Measurements from ENCODE around the gene ABHD12. TPM values are rescaled to one million over a fixed set of nuclear protein-coding genes. Genes with fewer than 3 reads are reported as not detected.

Gene ABHD12
- total RNA-seq, 1 donor from 2014 or later = 42.9 TPM

DNA sequence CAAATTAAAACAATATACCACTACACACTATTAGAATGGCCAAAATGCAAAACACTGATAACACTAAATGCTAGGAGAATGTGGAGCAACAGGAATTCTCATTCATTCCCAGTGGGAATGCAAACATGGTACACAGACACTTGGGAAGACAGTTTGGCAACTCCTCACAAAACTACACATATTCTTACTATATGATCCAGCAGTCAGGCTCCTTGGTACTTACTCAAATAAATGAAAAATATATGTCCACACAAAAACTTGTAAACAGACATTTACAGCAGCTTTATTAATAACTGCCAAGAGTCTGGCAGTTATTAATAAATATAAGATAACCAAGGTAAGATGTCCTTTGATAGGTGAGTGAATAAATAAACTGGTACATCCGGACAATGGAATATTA lies 44.9 kb downstream of the ABHD12 start:
- H3K9me3 Mint-ChIP-seq (ENCODE audit: unreplicated experiment) = no peaks in the 10 kb centered on the region
- H3K27ac Mint-ChIP-seq (ENCODE audit: unreplicated experiment) = no peak overlapping the region
- no peak overlapping the region for H3K4me3 Mint-ChIP-seq (ENCODE audit: unreplicated experiment)
- H3K4me1 Mint-ChIP-seq (ENCODE audit: unreplicated experiment) = no peaks in the 10 kb centered on the region
- DNase-seq (ENCODE audit: extremely low spot score, unreplicated experiment) = no peak
- H3K27me3 Mint-ChIP-seq (ENCODE audit: unreplicated experiment) = no peaks in the 10 kb centered on the region
- no peaks in the 10 kb centered on the region for H3K36me3 Mint-ChIP-seq (ENCODE audit: unreplicated experiment)
- TF ChIP-seq, protein P1, sequence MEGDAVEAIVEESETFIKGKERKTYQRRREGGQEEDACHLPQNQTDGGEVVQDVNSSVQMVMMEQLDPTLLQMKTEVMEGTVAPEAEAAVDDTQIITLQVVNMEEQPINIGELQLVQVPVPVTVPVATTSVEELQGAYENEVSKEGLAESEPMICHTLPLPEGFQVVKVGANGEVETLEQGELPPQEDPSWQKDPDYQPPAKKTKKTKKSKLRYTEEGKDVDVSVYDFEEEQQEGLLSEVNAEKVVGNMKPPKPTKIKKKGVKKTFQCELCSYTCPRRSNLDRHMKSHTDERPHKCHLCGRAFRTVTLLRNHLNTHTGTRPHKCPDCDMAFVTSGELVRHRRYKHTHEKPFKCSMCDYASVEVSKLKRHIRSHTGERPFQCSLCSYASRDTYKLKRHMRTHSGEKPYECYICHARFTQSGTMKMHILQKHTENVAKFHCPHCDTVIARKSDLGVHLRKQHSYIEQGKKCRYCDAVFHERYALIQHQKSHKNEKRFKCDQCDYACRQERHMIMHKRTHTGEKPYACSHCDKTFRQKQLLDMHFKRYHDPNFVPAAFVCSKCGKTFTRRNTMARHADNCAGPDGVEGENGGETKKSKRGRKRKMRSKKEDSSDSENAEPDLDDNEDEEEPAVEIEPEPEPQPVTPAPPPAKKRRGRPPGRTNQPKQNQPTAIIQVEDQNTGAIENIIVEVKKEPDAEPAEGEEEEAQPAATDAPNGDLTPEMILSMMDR (IDR thresholded peaks at IDR 0.05) = no peak

DNA sequence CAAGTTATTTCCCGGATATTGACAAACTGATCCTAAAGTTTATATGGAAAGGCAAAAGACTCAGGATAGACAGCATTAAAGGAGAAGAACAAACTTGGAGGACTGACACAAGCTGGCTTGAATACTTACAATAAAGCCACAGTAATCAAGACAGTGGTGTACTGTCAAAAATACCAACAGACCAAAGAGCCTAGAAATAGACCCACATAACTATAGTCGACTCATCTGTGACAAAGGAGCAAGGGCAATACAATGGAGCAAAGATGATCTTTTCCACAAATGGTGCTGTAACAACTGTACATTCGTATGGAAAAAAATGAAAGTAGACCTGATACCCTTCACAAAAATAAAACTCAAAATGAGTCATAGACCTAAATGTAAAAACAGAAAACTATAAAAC lies 46.0 kb downstream of the ABHD12 start:
- Mint-ChIP-seq H3K4me3 (ENCODE audit: unreplicated experiment) (no peak overlapping the region), H3K27me3 (ENCODE audit: unreplicated experiment) (no peaks in the 10 kb centered on the region), H3K36me3 (ENCODE audit: unreplicated experiment) (no peaks in the 10 kb centered on the region), H3K4me1 (ENCODE audit: unreplicated experiment) (no peaks in the 10 kb centered on the region), H3K27ac (ENCODE audit: unreplicated experiment) (no peak overlapping the region), H3K9me3 (ENCODE audit: unreplicated experiment) (no peaks in the 10 kb centered on the region)
- DNase-seq (ENCODE audit: extremely low spot score, unreplicated experiment) = no peak
- TF ChIP-seq, protein P1 (IDR thresholded peaks at IDR 0.05) = no peak

DNA sequence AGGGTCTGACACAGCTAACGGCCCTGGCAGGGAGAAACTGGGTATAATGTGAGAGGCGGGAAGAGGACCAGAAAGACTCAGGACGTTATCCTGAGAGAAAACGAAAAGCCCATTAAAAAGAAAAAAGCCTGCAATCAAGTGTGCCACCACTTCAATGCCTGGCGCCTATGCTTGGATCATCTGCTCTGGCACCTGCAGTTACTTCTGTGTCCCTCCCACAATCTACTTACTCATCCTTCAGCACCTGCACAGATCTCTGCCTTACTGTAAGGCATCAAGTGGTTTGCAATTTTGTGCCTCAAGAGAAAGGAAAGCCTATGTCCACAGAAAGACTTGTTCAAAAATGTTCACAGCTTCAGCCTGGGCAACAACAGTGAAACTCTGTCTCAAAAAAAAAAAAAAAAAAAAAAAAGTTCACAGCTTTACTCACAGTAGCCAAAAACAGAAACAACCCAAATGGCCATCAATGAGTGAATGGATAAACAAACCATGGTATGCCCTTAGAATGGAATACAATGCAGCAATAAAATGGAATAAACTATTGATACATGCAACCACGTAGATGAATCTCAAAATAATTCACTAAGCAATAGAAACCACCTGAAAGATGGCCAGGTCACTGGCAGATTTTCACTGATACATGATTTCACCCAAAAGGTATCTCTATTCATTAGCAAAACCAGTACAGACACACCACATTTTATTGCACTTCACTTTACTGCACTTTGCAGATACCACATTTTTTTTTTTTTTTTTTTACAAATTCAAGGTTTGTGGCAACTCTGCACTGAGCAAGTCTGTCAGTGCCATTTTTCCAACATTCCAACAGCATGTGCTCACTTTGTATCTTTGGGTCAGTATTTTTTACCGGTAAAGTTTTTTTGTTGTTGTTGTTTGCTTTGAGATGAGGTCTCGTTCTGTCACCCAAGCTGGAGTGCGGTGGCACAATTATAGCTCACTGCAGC lies 48.6 kb downstream of the ABHD12 start:
- DNase-seq (ENCODE audit: extremely low spot score, unreplicated experiment) = no peak
- H3K36me3 Mint-ChIP-seq (ENCODE audit: unreplicated experiment) = peaks cover 3% of the 10 kb centered on the region
- no peaks in the 10 kb centered on the region for H3K9me3 Mint-ChIP-seq (ENCODE audit: unreplicated experiment)
- TF ChIP-seq, protein P1 (IDR thresholded peaks at IDR 0.05) = no peak
- H3K27me3 Mint-ChIP-seq (ENCODE audit: unreplicated experiment) = no peaks in the 10 kb centered on the region
- no peak overlapping the region for H3K27ac Mint-ChIP-seq (ENCODE audit: unreplicated experiment)
- no peak overlapping the region for H3K4me3 Mint-ChIP-seq (ENCODE audit: unreplicated experiment)
- H3K4me1 Mint-ChIP-seq (ENCODE audit: unreplicated experiment) = peaks cover 4% of the 10 kb centered on the region

DNA sequence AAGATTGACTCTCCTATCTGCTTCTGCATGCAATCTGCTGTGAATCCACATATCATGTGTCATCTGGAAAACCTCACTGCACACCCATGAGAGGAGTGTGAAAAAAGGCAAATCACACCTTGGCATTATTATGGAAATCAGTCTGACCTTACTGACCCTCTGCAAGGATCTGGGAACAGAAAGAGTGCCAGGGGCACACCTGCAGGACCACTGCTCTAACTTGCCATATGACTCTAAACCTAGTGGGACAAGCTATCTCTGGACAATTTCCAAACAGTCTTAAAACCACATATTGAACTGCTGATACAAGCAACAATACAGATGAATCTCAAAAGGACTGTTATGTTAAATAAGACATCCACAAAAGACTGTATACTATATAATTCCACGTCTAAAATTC lies 50.3 kb downstream of the ABHD12 start:
- TF ChIP-seq, protein P1 (IDR thresholded peaks at IDR 0.05) = no peak
- Mint-ChIP-seq H3K4me1 (ENCODE audit: unreplicated experiment) (peaks cover 4% of the 10 kb centered on the region), H3K4me3 (ENCODE audit: unreplicated experiment) (no peak overlapping the region), H3K9me3 (ENCODE audit: unreplicated experiment) (no peaks in the 10 kb centered on the region), H3K27me3 (ENCODE audit: unreplicated experiment) (no peaks in the 10 kb centered on the region), H3K36me3 (ENCODE audit: unreplicated experiment) (peaks cover 3% of the 10 kb centered on the region), H3K27ac (ENCODE audit: unreplicated experiment) (no peak overlapping the region)
- DNase-seq (ENCODE audit: extremely low spot score, unreplicated experiment) = no peak

DNA sequence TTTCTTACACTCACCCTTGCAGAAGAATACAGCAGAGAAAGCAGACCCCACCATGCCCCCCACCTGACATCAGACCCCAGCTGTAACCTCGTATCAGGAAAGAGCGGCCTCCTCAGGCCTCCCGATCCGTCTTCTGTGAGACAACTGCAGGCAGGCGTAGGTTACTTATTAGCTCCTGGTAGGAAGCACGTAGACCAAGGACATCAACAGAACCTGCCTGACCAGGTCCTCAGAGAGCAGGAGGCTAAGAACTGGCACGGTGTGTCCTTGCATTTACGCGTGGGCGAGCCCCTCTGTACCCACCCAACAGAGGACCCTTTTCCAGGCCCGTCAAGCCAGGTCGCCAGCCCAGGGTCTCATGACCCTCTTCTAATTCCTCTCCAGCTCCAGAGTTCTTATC lies 51.0 kb downstream of the ABHD12 start:
- TF ChIP-seq, protein P1 (IDR thresholded peaks at IDR 0.05) = no peak
- no peak for DNase-seq (ENCODE audit: extremely low spot score, unreplicated experiment)
- H3K4me1 Mint-ChIP-seq (ENCODE audit: unreplicated experiment) = peaks cover 4% of the 10 kb centered on the region
- H3K27ac Mint-ChIP-seq (ENCODE audit: unreplicated experiment) = no peak overlapping the region
- H3K27me3 Mint-ChIP-seq (ENCODE audit: unreplicated experiment) = no peaks in the 10 kb centered on the region
- peaks cover 3% of the 10 kb centered on the region for H3K36me3 Mint-ChIP-seq (ENCODE audit: unreplicated experiment)
- H3K4me3 Mint-ChIP-seq (ENCODE audit: unreplicated experiment) = no peak overlapping the region
- H3K9me3 Mint-ChIP-seq (ENCODE audit: unreplicated experiment) = no peaks in the 10 kb centered on the region
